ENCODE results near the gene ITGAX. TPM values are rescaled to one million over a fixed set of nuclear protein-coding genes. Genes with fewer than 3 reads are reported as not detected.
"Not testable (repeated sequence)": the region's sequence is repeated elsewhere in the genome, so short reads cannot be mapped to it uniquely, and the experiment has no call there.

The ITGAX gene
- polyA plus RNA-seq, 3 donors: 0.39 to 1.9 (median 0.65) TPM

DNA sequence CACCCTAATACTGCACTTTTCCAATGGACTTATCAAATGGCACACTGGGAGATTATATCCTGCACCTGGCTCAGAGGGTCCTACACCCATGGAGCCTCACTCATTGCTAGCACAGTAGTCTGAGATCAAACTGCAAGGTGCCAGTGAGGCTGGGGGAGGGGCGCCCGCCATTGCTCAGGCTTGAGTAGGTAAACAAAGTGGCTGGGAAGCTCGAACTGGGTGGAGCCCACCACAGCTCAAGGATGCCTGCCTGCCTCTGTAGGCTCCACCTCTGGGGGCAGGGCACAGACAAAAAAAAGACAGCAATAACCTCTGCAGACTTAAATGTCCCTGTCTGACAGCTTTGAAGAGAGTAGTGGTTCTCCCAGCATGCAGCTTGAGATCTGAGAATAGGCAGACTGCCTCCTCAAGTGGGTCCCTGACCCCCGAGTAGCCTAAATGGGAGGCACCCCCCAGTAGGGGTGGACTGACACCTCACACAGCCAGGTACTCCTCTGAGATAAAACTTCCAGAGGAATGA, 16.8 kb upstream of the ITGAX start:
- not testable (repeated sequence) for DNase-seq (ENCODE audit: extremely low read depth in 1 of 11, low read depth in 9 of 11, low spot score in 4 of 11)

DNA sequence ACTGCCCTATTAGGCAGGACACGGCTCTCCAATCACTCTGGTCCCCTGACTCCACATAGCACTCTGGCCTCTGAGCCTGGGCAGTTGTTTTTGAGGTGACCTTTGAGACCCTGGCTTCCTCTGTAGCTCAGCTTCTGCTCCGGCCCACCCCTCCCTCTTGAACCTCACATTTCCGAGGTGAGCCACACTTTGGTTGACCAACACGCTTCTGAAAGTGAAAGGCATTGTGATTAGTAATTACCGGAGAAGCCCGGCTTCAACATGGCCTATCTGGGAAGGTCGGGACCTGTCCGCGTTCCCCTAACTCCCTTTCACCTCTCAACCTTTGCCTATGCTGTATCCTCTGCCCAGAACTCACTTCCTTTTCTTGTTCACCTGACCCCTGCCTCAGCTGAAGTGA, 10.3 kb upstream of the ITGAX start:
- no peak for DNase-seq (ENCODE audit: extremely low read depth in 1 of 11, low read depth in 9 of 11, low spot score in 4 of 11)

DNA sequence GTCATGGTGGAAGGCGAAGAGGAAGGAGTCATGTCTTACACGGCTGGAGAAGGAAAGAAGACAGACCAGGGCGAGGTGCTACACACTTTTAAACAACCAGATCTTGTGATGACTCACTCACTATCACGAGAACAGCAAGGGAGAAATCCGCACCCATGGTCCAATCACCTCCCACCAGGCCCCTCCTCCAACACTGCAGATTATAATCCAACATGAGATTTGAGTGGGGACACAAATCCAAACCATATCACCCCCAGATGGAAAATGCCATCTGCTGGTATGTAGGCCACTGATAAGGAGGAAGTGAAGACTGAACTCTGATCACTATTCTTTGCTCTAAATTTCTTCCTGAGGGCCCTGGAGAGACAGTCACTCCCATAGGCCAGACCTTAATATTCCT, 7.5 kb upstream of the ITGAX start:
- no peak for DNase-seq (ENCODE audit: extremely low read depth in 1 of 11, low read depth in 9 of 11, low spot score in 4 of 11)

DNA sequence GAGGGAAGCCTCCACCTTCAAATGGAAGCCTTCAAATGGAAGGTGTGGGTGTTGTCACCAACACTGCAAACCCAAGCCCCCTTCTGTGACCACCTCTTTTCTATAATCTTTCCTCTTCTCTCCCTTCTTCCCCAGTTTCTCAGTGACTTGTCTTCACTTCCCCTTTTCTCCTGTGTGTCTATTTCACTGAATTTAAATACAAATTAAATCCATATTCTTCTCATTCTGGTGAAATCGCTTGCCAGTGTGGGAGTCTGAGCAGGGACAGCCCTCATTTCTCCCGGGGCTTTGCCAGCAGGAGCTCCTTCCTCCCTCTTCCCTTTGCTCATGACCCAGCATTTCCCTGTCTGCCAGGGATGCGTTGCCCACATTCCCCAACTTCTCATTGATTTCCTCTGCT, 6.4 kb upstream of the ITGAX start:
- DNase-seq (ENCODE audit: extremely low read depth in 1 of 11, low read depth in 9 of 11, low spot score in 4 of 11): no peak

DNA sequence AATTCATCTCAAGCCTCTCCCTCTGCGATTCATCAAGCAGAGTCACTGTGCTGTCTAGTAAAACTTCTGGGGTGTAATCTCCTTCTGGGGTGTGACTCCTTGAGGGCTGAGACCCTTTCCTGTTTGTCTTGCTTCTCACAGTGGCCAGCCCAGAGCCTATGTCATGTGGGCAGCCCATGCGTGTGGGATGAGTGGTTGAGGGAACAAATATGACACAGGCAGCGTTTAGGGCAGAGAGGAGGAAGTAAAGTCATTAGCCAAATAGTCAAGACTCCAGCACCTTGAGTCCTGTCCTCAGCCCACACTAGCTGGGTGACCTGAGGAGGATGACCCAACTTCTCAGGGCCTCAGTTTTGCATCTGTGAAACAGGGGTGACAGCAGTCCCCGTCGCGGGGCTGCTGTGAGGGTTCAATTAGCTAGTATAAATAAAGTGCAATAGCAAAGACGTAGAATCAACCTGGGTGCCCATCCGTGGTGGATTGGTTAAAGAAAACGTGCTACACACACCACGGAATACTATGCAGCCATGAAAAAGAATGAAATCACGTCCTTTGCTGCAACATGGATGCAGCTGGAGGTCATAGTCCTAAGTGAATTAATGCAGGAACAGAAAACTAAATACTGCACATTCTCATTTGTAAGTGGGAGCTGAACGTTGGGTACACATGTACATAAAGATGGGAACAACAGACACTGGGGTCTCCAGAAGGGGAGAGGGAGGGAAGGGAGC, 4.5 kb upstream of the ITGAX start:
- DNase-seq (ENCODE audit: extremely low read depth in 1 of 11, low read depth in 9 of 11, low spot score in 4 of 11): no peak

DNA sequence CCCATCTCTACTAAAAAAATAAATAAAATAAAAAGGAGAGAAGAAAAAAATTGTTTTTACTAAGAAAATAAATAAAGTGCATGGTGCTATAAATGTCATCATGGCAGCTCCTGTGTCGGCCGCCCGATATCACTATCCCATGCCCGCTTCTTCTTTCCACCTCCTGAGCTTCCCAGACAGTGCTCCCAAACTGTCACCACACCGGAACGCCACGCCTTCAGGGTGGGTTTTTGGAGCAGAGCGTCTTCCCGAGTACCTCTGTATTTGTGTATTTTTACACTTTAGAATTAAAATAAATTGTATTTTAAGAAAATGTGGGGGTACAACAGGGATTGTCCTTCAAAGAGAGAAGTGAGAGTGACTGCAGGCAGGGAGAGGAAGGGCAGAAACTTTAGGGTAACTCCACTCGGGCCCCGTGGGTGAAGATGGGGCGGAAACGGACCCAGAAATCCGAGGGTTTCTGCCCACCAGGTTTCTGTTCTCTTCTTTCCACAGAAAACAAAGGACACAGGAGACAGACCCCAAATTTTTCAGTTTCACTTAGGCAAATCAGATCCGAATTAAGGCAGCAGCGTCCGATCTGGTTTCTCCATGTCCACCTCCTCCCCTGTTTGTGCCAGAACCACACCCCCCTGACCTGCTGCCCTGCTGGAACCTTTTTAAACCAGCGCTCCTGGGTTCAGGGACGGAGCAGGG, 3.6 kb upstream of the ITGAX start:
- no peak for DNase-seq (ENCODE audit: extremely low read depth in 1 of 11, low read depth in 9 of 11, low spot score in 4 of 11)

DNA sequence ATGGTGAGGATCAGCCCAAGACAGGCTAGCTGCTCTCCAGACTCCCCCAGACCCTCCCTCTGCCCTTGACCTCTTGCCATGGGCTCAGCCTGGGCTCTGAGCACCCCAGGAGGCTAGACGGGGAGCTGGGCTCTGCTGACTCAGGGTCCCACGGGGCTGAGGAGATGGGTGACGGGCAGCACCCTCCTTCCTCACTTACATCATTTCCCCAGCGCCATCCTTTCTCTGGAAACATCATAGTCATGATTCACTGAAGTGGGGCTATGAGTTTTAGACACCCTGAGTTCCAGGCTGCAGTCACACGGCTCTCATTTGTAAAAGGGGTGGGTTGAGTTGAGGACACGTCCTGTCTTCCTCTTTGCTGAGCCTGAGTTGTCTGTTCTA, 3.0 kb upstream of the ITGAX start:
- no peak for DNase-seq (ENCODE audit: extremely low read depth in 1 of 11, low read depth in 9 of 11, low spot score in 4 of 11)

DNA sequence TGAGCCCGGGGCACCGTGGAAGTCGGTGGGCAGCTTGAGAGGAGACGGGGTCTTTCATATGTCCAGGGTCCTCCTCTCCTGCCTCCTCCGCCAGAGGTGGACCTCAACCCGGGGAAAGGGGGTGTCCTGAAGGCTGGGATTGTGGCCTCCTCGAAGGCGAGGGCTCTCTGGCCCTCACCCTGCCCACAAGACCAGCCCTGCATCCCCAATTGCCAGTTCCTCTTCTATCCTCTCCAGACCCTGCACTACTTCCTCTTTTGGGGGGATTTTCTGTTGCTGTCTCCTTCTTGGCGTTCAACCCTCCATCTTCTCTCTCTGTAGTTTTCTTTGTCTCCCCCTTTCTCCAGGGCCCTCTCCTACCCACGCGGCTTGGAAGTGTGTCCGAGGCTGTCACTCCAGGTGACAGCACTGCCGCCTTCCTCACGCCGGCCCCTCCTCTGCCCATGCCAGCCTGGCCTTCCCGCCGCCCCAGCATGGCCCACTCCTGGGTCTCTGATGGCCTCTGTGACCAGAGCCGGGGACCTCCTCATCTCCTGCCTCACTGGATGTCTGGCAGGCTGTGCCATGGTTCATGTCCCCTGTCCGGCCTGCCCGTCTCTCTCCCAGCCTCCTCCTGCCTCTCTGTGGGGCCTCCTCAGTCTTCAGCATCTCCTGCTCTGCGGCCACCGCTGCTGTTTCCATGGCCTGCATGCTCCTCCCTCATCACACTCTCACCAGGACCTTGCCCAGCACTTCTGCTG, 2.4 kb upstream of the ITGAX start:
- no peak for DNase-seq (ENCODE audit: extremely low read depth in 1 of 11, low read depth in 9 of 11, low spot score in 4 of 11)

DNA sequence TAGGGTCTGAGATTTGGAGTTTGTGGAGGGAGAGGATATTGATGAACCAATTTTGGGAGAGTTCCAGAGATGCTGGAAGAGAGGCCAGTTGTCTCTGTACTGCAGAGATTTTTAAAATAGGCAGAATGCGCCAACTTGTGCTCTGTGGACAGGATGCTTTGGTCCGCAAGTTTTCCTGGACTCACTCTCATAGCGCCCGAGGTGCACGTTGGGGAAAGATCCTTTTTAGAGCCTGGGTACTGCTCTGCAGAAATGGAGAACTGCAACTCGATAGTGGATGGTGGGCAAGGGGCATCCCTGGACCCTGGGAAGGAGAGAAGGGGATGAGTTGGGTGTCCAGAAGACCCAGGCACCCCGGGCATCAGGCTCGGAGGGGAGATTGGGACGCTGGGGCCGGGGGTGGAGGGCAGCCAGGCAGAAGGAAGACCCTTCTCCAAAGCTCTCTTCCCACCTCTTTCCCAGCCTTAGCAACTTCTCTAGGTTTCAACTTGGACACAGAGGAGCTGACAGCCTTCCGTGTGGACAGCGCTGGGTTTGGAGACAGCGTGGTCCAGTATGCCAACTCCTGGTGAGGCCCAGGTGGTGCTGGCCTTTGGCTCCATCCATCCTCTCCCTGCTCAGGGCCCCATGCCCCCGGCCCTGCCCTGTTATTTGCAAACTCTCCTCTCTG, 590 bp downstream of the ITGAX start:
- DNase-seq (ENCODE audit: extremely low read depth in 1 of 11, low read depth in 9 of 11, low spot score in 4 of 11): no peak

DNA sequence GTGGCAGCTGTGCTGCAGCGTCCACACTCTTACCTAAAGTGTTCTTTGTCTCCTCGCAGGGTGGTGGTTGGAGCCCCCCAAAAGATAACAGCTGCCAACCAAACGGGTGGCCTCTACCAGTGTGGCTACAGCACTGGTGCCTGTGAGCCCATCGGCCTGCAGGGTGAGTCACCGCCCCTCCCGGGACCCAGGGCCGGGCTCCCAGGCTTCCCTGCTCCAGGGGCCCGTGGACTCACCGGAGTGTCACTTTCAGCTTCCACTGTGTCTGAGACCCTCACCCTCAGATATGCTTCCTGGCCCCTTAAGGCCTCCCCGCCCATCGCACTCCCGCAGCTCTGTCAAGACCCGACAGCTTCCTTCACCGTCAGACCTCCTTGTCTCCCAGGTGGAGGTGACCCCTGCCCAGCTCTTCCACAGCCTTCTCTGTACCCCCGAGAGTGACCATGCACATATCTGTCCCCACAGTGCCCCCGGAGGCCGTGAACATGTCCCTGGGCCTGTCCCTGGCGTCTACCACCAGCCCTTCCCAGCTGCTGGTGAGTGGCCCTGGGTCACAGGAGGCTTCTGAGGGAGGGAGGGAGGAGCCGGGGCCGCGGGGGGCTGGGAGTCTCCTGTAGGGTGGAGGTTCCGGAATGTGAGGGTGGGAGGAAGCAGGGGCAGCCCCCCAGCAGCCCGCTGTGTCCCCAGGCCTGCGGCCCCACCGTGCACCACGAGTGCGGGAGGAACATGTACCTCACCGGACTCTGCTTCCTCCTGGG, 1.8 kb downstream of the ITGAX start:
- DNase-seq (ENCODE audit: extremely low read depth in 1 of 11, low read depth in 9 of 11, low spot score in 4 of 11): no peak

DNA sequence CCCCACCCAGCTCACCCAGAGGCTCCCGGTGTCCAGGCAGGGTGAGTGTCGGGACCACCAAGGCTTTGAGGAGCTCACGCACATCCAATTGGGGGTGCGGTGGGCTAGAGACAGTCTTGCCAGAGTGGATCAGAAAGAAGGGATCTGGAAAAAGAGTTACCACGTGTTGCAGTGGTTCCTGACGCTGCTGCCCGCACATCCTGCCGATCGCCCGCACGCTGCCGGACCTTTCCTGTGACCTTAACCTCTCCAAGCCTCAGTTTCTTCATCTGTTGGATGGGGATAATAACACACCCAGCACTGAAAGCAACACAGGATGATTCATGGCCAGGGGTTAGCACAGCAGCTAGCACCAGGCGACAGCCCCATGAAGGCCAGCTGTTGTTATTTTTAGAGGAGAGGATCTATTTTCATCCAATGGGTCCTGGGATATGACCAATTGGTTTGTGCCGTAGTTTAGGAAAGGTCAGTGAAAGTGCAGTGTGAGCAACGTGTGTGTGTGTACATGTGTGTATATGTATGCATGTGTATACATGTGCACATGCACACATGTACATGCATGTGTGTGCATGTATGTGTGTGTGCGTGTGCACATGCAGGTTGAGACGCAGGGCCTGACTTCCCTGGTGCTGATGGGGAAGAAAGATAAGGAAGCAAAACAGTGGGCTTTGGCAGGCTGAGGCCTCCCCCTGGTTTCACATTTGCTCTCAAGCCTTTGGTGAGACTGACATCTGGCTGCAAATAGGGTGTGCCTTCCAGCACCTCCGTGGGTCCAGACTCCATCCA, 2.5 kb downstream of the ITGAX start:
- no peak for DNase-seq (ENCODE audit: extremely low read depth in 1 of 11, low read depth in 9 of 11, low spot score in 4 of 11)

DNA sequence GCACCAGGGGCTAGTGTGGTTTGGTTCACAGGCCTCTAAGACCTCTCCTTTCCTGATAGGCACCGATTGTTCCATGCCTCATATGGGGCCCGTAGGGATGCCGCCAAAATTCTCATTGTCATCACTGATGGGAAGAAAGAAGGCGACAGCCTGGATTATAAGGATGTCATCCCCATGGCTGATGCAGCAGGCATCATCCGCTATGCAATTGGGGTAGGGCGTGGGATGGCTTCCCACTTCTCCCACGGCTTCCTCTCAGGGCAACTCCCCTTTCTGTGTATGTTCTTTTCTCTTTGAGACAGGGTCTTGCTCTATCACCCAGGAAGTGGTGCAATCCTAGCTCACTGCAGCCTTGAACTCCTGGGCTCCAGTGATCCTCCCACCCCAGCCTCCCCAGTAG, 5.3 kb downstream of the ITGAX start:
- no peak for DNase-seq (ENCODE audit: extremely low read depth in 1 of 11, low read depth in 9 of 11, low spot score in 4 of 11)

DNA sequence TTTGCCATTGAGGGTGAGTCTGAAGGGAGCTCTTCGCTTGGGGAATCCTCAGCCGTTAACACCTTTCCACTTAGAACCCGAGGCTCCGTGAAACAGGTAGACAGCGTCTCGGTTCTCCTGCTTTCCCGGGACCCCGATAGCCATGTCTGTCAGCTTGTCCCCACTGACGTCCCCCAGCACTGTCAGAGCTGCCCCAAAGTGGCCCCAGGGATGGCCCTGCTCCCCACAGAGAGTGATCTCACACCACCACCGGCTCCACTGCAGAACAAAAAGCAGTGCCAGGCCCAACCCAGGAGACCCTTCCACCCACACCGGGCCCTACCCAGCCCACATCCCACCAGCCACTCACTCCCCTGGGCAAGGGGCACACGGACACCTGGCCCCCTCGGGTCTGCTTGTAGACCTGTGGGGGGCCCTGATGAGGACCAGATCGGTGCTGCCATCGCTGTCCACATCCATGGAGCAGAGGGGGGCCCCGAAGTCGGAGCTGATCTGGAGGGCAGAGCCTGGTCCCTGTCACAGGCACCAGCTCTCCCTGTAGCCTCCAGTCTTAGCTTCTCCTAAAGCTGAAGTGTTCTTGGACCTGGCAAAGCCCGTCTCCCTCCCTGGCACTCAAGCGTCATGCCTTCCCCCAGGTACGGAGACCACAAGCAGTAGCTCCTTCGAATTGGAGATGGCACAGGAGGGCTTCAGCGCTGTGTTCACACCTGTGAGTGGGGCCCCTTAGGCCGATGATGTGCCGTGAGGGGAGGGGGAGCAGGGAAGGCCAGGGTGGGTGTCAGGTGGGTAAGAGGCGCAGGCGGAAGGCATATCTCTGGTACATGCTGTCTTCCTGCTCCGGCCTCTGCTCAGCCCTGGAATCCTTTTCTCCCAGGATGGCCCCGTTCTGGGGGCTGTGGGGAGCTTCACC, 6.5 kb downstream of the ITGAX start:
- DNase-seq (ENCODE audit: extremely low read depth in 1 of 11, low read depth in 9 of 11, low spot score in 4 of 11): no peak

DNA sequence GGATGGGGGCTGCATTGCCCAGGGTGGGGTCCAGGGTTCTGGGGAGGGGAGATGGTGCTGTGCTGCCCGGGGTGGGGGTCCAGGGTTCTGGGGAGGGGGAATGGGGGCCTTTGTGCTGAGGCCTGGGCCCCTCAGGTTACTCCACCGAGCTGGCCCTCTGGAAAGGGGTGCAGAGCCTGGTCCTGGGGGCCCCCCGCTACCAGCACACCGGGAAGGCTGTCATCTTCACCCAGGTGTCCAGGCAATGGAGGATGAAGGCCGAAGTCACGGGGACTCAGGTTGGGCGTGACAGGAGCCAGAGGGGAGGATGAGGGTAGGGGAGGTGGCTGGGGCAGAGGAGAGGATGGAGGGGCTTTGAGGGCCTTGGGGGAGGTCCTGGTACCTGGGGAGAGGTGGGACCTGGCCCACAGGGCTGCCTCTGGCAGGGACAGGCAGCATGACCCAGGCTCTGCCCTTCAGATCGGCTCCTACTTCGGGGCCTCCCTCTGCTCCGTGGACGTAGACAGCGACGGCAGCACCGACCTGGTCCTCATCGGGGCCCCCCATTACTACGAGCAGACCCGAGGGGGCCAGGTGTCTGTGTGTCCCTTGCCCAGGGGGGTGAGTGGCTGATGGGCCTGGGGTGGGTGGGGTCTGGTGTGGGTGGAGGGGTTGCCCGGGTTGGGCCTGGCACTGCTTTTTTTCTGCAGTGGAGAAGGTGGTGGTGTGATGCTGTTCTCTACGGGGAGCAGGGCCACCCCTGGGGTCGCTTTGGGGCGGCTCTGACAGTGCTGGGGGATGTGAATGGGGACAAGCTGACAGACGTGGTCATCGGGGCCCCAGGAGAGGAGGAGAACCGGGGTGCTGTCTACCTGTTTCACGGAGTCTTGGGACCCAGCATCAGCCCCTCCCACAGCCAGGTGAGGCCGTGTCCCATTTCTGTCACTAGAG, 7.8 kb downstream of the ITGAX start:
- no peak for DNase-seq (ENCODE audit: extremely low read depth in 1 of 11, low read depth in 9 of 11, low spot score in 4 of 11)

DNA sequence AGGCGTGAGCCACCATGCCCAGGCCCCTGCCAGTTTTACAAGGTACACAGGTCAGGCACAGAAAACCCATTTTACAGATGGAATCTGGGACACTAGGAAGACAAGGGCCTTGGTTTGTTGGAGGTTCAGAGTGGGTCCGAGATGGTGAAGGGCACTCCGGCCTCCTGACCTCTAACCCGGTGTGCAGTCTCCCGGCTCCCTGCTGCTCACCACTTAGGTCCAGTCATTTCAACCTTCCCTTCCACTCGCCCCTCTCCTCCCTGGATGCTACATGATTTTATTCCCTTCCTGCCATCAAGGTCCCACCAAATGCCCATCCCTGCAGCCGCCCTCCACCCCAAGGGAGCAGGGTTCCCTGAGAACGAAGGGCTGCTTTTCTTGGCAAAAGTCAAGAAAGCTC, 8.7 kb downstream of the ITGAX start:
- DNase-seq (ENCODE audit: extremely low read depth in 1 of 11, low read depth in 9 of 11, low spot score in 4 of 11): no peak

DNA sequence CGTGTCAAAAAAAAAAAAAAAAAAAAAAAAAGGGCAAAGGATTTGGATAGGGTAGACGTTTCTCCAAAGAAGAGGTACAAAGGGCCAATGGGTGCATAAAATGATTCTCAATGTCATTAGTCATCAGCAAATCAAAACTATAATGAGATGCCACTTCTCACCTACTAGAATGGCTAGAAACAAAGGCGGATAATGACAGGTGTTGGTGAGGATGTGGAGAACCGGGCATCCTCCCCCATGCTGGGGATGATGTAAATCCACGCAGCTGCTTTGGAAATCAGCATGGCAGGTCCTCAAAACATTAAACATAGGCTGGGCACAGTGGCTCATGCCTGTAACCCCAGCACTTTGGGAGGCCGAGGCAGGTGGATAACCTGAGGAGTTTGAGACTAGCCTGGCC, 9.4 kb downstream of the ITGAX start:
- no peak for DNase-seq (ENCODE audit: extremely low read depth in 1 of 11, low read depth in 9 of 11, low spot score in 4 of 11)

Data from renal cortex interstitium (tissue), 11 donors.